Hepatic stellate cell (primary cell): Measurements from ENCODE around the gene RASA3.
A peak's percentile ranks its signal among the peaks of the same experiment; 100 is the strongest.

Experiments used
- DNase-seq: peaks from one replicate; pipeline ENCODE4 v3.0.0; 2011; ENCODE audit warnings: low spot score

The RASA3 gene

DNA sequence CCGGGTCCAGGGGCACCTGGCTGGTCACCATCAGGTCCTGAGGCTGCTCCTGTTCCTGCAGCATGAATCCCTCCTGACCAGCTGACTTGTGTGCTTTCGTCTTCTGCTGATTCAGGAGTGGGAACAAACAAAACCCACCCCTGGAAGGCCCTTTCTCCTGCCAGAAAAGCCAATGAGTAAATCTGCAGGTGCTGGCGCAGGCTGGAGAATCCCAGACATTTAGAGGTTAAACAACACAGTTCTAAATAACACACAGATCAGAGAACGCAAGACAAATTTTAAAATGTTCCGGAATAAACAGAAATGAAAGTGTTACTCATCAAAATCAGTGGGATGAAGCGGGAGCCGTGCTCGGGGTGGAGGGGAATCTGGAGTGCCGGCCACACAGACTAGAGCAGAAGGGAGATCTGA, 97.9 kb downstream of the RASA3 start:
- DNase-seq, result no peak

DNA sequence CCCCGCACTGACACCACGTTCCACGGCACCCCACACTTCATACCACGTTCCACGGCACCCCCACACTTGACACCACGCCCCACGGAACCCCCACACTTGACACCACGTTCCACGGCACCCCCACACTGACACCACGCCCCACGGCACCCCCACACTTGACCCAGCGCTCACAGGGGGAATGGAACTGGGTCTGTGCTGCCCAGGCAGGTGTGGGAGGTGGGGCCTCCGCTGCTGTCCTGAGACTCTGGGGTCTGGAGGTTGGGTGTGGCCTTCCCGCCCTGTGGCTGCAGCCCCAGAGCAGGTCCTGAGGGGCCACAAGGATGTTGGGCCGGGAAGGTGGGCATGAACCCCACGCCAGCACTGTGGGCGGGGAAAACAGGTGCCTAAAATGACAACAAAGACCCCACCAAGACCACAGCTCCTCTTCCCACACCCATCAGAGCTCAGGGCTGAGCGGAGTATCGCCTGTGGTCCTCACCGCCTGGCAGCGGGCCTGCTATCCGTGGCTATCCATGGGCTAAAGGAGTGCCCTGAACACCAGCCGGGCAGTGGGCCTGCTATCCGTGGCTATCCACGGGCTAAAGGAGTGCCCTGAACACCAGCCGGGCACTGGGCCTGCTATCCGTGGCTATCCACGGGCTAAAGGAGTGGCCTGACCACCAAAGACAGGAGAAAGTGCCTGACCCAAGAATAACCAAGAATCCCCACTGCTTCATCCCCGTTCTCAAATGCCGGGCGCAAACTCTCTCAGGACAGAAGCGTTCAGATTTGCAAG, 98.7 kb downstream of the RASA3 start:
- no peak for DNase-seq

DNA sequence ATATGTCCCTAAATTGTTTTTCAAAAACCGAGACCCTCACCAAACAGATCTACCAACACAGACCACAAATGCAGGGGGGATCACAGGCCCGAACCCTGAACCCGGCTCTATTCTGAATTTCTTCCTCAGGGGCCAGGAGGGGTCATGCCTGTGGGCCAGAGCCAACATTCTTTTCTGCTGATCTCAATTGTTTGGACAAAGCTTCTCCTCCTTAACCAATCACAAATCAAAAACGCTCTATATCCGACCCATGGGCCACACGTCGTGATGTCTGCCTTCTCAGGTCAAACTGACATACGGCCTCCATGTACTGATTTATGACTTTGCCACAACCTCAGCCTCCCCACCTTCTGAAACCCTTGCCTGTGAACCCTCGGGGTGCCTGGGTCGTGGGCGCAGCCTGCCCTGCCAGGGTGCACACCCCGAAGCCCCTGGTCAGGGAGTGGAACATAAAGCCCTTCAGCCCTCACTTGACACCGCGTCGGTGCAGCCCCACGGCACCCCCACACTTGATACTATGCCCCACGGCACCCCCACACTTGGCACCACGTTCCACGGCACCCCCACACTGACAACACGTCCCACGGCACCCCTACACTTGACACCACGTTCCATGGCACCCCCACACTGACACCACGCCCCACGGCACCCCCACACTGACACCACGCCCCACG, 100.2 kb downstream of the RASA3 start:
- DNase-seq, result peak; percentile 87

DNA sequence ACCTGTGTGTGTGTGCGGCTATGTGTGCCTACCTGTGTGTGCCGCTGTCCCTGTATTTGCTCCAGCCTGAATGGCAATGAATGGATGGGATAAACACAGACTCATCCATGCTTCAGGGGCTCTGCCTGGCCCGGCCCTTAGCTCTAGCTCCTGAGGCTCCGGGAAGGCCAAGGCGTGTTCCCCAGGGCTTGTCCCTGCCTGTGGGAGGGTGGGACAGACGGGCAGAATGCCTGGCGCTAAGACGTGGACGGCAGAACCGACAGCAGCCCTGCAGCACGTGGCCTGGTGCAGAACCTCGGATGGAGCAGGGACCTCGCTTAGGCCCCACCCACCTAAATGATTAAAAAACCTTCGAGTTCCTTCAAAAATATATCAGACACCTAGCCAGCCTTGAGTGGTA, 100.8 kb downstream of the RASA3 start:
- peak; percentile 46 for DNase-seq

DNA sequence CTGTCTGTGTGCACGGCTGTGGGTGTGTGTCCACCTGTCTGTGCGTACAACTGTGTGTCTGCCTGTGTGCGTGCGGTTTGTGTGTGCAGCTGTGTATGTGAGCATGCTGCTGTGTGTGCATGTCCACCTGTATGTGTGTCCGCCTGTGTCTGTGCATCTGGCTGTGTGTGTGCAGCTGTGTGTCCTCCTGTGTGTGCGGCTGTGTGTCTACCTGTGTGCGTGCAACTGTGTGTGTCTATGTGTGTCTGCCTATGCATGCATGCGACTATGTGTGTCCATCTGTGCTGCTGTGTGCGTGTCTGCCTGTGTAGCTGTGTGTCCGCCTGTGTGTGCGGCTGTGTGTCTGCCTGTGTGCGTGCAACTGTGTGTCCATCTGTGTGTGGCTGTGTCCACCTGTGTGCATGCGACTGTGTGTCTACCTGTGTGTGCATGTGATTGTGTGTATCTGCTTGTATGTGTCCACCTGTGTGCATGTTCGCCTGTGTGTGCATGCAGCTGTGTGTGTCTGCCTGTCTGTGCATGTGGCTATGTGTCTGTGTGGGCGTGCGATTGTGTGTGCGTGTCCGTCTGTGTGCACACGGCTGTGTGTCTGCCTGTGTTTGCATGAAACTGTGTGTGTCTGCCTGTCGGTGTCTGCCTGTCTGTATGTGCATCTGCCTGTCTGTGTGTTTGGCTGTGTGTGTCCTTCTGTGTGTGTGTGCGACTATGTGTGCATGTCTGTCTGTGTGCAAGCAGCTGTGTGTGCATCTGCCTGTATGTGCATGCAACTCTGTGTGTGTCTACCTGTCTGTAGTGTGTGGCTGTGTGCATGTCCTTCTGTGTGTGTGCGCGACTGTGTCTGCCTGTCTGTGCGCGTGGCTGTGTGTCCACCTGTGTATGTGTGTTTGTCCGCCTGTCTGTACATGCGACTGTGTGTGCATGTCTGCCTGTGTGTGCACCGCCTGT, 101.5 kb downstream of the RASA3 start:
- no peak for DNase-seq

DNA sequence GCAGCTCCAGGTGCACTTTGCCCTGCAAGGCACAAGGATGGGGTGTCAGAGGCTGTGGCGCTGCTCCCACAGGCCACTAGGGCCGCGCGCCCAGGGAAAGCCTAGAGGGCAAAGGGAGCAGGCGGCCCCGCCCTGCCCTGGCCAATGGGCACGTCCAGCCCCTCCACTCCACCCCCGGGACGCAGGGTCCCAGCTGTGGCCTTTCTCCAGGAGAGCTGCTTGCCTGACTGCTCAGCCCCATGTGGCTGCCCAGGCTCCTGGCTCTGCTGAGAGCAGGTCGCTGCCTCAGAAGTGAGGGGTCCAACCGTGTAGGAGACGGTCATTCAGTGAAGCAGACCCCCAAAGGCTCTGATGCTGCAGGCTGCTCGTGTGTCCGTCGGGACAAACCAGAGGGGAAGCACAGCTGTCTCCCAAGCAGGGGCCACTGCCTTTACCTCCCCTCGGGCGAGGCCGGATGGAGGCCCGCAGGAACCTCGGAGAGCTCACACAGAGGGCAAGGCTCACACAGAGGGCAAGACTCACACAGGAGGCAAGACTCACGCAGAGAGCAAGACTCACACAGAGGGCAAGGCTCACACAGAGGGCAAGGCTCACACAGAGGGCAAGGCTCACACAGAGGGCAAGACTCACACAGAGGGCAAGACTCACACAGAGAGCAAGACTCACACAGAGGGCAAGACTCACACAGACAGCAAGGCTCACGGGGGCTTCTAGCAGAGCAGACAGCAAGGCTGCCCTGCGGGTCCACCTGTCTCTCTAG, 102.4 kb downstream of the RASA3 start:
- no peak for DNase-seq

DNA sequence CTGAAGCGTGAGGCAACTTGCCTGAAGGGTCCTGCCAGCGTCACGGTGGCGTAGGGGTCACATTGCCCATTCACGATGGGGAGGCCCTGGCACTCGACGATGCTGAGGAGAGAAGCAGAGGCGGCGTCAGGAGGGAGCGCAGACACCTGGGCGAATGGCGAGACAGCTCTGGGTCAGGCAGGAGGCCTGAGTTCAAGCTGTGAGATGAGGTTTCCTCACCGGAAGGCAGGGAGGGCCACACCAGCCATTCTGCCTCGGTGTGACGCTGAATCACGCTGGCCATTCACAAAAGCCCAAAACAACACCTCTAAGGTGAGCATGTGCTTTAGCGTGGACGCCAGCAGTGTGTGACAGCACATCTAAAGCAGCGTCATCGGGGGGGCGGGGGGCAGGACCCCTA, 104.6 kb downstream of the RASA3 start:
- DNase-seq, result no peak

DNA sequence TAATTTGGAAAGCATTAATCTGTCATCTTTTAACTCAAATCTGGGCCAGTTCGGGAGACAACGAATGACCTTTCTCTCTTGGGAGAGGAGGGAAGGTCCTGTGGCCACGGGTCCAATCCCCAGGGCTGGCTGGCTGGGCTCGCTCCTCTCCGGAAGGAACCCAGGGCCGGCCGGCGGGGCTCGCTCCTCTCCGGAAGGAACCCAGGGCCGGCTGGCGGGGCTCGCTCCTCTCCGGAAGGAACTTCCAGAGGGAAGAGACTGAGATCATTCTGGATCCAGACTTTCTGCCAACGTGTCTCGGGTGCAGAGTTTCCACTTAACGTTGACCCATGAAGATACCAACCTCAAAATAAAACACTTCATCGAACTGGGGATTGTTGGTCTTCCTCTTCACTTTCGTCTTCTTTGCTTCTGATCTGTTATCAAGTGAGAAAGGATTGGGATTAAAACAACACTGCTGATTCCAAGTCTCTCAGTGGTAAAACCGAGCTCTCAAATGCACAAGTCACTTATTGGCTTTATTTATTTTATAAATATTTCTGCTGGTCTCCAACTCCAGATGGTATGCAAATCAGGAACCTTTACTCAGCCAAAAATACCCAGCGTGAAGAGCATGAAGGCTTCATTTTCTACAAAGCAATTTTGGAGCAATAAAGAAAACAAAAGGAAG, 105.2 kb downstream of the RASA3 start:
- DNase-seq, result peak; percentile 81

DNA sequence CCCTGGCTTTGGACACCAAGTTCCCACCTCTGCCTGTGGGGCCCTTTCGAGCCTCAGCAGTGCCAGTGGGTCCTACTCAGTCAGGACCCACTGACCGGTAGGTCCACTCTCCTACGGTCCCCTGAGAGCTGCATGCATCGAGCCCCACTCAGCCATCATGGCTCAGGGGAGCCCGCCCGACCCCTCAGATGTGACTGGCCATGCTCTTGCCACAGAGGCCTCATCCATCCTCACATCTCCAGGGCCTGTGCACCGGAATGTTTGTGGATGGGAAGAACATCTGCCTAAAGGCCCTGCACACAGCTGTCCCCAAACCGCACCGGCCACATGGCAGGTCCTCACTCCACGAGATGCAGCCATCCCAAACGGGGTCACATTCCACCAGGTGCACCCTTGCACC, 105.9 kb downstream of the RASA3 start:
- no peak for DNase-seq

DNA sequence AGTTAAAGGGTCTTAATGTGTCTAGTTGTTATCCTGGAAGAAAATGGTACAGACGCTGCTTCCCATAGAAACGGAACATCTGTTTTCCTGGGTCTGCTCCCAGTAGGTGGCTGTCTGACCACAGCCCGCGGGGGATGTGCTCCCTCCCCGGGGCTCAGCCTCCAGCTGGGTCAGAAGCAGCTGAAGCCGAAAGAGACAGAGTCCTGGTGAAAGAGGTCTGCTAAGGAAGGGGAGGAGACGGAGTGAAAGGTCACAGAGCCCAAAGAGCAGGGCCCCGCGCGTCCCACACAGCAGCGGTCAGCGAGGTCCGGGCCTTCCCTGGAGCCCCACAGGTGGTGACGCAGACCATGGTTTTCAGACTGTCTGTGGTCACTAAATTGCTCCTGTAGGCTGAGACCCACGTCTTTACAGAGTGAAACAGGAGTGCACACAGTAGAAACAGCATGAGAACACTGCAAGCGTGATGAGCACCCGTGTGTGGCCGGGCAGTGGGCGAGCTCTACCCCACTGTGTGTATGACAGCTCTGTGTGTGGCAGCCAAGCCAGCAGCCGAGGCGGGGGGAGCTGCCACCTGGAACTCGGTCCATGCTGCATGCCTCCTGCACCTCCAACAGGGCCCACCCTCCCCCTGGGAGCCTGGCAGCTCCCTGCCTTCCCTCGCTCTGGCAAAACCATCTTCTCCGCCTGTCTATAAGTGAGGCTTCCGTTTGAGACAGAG, 106.5 kb downstream of the RASA3 start:
- DNase-seq, result peak; percentile 85

DNA sequence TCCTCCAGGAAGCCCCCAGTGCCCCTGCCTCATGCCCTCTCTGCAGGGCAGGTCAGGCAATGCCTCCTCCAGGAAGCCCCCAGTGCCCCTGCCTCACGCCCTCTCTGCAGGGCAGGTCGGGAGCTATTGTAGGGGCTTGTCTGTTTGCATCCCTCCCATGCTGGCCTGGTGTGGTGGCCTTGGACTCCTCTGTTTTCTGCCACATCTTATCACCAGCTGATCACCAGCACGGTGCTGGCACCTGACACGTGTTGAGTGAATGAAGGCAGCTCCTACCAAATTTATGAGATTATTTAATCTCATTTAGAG, 107.1 kb downstream of the RASA3 start:
- no peak for DNase-seq

DNA sequence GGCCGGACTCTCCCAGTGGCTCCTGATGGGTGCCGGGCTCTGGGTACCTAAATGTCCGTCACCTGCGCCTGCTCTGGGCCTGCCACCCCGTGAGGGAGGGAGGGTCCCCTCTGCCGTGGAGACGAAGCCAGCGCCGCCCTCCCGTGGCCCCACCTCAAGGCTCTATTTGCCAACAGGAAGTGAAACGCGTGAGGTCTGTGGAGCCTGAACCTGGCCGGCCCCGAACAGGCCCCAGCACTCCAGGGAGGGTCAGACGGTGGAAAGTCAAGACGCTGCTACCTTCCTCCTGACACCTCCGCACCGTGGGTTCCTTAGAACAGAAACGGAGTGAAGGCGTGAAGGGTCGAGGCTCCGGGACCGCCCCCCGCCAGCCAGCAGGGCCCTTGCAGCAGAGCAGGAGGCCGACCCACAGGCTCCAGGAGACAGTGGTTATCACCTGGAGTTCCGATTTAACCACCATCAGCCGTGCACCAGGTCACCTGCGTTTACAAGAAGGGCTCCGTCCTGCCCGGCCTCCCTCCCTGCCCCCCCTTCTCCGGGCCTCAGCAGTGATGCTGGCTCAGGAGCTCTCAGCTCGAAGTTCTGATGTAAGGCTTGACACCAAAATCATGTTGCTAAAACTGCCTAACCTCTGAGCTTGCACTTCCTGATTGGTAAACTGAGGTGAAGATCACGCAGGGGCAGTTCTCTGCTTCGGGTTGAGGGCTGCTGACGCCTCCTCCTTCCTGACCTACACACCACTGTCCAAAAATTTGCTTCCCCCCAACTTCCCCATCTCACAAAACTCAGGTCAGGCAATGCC, 107.6 kb downstream of the RASA3 start:
- no peak for DNase-seq

DNA sequence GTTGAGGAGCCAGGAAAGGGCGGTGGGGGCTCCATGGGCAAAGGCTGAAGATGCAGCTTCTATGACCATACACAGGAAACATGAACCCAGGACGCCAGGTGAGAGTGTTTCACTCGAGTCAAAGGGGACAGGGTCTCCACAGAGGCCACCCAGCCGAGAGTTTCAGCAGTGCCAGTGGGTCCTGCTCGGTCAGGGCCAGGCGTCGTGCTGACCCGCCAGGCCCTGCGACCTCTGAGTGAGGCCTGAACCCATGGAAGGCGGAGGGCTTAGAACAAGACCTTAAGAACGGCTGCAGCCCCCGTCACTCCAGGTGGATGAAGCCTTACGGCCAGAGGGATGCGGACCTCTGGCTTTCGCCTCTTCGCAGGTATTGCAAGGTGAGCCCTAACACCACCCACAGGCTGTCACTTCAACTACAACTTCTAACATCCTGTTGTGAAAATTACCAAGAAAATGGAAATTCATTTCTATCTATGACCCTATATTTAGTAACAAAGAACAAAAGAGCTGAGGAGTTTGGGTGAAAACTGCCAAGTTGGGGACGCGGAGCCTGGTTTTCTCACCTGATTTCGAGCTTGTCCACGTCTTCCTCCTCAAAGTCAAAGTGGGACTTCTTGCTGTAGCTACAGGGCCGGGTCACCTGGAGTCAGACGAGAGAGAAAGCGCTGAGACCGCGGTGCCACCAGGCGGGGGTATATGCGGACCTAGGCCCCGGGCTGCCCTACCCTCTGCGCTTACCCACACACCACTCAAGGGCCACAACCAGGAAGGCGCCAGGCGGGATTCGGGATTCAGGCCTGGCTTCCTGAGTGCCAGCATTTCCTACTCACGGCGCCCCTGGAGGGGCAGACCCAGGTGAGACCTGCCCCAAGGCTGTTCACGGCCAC, 108.5 kb downstream of the RASA3 start:
- no peak for DNase-seq

DNA sequence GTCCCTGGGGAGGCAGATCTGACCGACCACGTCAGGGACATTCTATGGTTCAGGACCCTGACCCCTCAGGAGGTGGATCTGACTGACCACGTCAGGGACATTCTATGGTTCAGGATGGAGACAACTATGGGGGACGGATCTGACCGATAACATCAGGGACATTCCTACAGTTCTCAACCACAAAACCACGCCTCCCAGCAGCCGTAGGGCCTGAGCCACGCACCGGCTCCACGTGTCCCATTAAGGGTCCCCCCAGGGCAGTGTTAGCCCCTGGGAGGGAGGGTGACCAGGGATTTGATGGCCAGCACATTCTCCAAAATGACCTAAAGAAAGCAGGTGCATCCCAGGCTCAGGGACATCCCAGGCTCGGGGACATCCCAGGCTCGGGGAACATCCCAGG, 109.5 kb downstream of the RASA3 start:
- no peak for DNase-seq

DNA sequence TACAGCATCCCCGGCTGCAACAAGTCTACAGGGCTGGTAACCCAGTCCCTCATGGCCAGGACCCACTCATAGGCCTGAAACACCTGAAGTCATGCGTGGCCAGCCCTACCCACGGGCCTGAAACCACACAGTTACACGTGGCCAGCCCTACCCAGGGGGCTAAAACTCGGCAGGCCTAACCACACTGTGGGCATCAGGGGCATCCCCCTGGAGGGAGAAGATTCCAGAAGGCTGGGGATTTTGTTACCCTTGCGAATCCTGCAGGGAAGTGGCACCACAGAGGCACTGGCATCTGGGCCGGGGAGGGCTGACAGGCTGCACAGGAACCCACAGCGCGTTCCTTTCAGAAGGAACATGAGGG, 110.1 kb downstream of the RASA3 start:
- DNase-seq, result no peak

DNA sequence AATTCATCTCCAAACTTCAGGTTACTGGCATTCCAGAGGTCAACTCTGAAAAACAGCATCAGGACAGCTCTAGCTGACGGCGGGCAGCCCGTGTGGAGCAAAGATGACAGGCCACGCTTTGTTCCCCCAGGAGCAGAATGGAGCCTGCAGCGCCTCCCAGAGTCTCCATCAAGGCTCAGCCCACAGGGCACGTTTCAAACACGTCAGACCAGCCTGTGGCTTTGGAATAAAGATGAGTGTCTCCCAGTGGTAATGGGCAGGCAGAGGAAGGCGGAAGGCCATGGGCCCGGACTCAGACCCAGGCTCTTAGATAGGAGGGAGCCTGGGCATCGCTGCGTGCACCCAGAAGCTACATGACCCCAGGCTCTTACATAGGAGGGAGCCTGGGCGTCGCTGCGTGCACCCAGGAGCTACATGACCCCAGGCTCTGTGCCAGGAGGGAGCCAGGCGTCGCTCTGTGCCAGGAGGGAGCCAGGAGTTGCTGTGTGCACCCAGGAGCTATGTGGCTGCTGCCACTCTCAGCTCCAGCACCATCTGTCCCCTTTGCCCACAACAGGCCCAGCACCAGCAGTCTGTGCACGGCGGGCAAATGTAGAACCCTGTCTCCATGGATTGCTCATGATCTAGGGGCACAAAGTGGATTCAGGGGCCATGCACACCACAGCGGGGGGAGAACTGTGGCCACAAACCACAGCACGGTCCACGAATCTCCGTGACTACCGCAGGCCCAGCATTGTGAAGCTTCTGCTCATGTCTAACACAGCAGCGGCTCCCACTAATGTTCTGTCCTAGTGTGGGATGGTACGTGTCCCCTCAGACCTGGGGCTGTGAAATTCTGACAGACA, 110.7 kb downstream of the RASA3 start:
- DNase-seq, result no peak

DNA sequence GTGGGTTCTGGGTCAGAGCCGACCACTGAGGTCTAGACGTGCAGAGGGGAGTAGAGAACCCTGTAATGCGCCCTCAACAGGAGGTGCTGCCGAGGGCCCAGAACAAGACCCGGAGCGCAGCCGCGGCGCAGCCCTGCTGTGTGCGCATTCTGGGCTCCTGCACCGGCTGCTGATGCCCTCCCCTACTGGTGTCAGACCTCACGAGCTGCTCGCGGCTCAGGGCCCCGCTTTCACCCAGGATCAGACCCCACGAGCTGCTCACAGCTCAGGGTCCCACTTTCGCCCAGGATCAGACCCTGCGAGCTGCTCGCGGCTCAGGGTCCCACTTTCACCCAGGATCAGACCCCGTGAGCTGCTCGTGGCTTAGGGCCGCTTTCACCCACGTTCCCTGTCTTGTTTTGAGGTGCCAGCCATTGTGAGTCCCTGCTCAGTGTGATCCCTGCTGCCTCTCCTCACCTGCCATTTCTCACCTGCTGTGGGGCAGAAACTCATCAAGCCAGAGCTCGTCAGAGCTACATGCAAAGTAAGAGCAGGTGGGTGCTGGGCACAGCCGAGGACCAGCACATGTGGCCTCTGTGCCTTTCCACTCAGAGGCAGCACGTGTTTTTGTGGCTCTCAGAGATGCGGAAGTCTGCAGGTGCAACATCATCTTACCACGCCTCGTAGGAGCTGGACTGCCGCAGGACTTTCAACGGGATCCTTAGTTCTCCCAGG, 111.5 kb downstream of the RASA3 start:
- DNase-seq, result no peak
